ENCODE results near the gene FBXO28. TPM values are rescaled to one million over a fixed set of nuclear protein-coding genes. Genes with fewer than 3 reads are reported as not detected.

FBXO28 gene
- total RNA-seq, 1 donor from 2014 or later = 32.0 TPM

- Histone ChIP-seq H3K9me3 (no peaks in the 10 kb centered on the region), H3K27ac (no peak overlapping the region), H3K4me3 (no peak overlapping the region), H3K36me3 (no peaks in the 10 kb centered on the region), H3K27me3 (ENCODE audit: low read depth) (no peaks in the 10 kb centered on the region), H3K4me1 (peaks cover 3% of the 10 kb centered on the region)
- ATAC-seq (no peak), DNase-seq (no peak)
- intact Hi-C loops (cut with DNase I) = no loop called here
- TF ChIP-seq CTCF (IDR thresholded peaks at IDR 0.05) = no peak
These were observed 3.9 kb upstream of the FBXO28 start for GRCh38 chr1:224109981-224110380.

- no peaks in the 10 kb centered on the region for H3K27me3 ChIP-seq (ENCODE audit: low read depth)
- H3K27ac ChIP-seq = no peak overlapping the region
- H3K9me3 ChIP-seq = no peaks in the 10 kb centered on the region
- no peak for TF ChIP-seq CTCF (IDR thresholded peaks at IDR 0.05)
- no peaks in the 10 kb centered on the region for H3K36me3 ChIP-seq
- intact Hi-C loops (cut with DNase I) = no loop called here
- no peak overlapping the region for H3K4me3 ChIP-seq
- ATAC-seq = no peak
- peaks cover 22% of the 10 kb centered on the region for H3K4me1 ChIP-seq
- no peak for DNase-seq
These were observed 906 bp upstream of the FBXO28 start for GRCh38 chr1:224113005-224113404.

GRCh38 chr1:224113545-224113917 is 380 bp upstream of the FBXO28 start:
- no peak for TF ChIP-seq CTCF (IDR thresholded peaks at IDR 0.05)
- no peaks in the 10 kb centered on the region for H3K9me3 ChIP-seq
- no peaks in the 10 kb centered on the region for H3K27me3 ChIP-seq (ENCODE audit: low read depth)
- no peak for DNase-seq
- intact Hi-C loops (cut with DNase I) = no loop called here
- H3K27ac ChIP-seq = peak overlapping the region; percentile 94
- H3K4me1 ChIP-seq = peaks cover 22% of the 10 kb centered on the region
- peak overlapping the region; percentile 90 for H3K4me3 ChIP-seq
- ATAC-seq = no peak
- no peaks in the 10 kb centered on the region for H3K36me3 ChIP-seq

DNA sequence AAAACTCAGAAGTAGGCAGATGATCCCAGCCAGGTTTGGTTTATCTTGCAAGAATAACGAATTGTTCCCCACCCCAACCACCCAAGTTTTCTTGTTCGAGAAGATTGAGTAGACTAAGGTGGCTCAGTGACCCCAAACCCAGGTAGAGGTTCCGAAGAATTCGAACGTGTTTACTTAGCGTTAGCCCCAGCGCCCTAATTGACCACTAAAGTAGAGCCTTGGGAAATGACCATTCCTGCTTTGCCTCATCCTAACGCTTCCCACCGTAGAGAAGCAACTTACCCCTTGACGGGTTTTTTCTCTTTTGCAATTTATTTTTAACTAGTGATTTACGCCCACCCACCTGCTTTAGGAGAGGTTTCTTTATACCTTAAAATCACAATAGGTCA is 870 bp downstream of the FBXO28 start:
- intact Hi-C loops (cut with DNase I) = loop anchor here (5.0 kb wide), 1 partner anchor 218 kb away; the partner anchor contains the start of gene NVL
- ATAC-seq (peak in 1 of 2 donors; percentile 37), DNase-seq (no peak)
- H3K27ac ChIP-seq = peak overlapping the region; percentile 94
- TF ChIP-seq CTCF (IDR thresholded peaks at IDR 0.05) = no peak
- H3K9me3 ChIP-seq = no peaks in the 10 kb centered on the region
- H3K27me3 ChIP-seq (ENCODE audit: low read depth) = no peaks in the 10 kb centered on the region
- peaks cover 22% of the 10 kb centered on the region for H3K4me1 ChIP-seq
- peaks cover 6% of the 10 kb centered on the region for H3K36me3 ChIP-seq
- peak overlapping the region; percentile 90 for H3K4me3 ChIP-seq

DNA sequence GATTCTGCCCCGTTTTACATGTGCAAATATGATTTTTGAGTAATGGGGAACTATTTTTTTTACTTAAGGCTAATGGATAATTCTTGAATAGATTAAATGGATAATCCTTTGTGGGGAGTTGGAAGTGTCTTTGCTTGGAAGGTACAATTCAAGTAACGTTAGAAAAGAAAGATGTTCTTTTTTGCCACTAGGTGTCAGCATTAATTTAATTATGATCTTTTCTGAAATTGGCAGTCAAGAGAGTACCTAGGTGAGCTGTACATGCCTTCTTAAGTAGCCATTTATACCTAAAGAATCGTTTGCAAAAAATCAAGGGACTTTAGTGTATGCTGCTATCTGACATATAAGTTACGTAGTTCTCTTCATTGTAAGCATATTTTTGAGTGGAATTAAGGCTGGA is 2.2 kb downstream of the FBXO28 start:
- Histone ChIP-seq H3K36me3 (peaks cover 11% of the 10 kb centered on the region), H3K27me3 (ENCODE audit: low read depth) (no peaks in the 10 kb centered on the region), H3K4me3 (no peak overlapping the region), H3K9me3 (no peaks in the 10 kb centered on the region), H3K4me1 (peaks cover 22% of the 10 kb centered on the region), H3K27ac (no peak overlapping the region)
- peak in 1 of 2 donors; percentile 50 for ATAC-seq
- intact Hi-C loops (cut with DNase I) = loop anchor here (5.0 kb wide), 1 partner anchor 216 kb away; the partner anchor contains the start of gene NVL
- TF ChIP-seq CTCF (IDR thresholded peaks at IDR 0.05) = peak; percentile 52
- DNase-seq = no peak

DNA sequence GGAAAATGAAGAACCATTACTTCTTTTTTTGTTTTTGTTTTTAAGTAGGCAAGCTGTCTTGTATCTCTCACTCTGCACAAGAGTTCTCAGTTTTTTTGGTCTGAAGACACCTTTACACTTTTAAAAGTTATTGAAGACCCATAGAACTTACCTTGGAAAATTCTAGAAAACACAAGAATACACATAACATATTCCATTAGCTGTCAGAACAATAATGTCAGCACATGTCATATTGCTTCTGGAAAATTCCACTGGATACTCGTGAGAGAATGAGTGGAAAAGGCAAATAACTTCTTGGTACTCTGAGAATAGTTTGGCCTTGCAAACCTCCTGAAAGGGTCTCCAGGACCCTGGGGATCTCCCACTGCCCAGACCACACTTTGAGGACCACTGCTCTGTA is 4.8 kb downstream of the FBXO28 start:
- no peaks in the 10 kb centered on the region for H3K27me3 ChIP-seq (ENCODE audit: low read depth)
- no peak overlapping the region for H3K27ac ChIP-seq
- H3K4me1 ChIP-seq = peaks cover 22% of the 10 kb centered on the region
- H3K4me3 ChIP-seq = no peak overlapping the region
- no peak for TF ChIP-seq CTCF (IDR thresholded peaks at IDR 0.05)
- ATAC-seq (no peak), DNase-seq (no peak)
- H3K36me3 ChIP-seq = peaks cover 11% of the 10 kb centered on the region
- intact Hi-C loops (cut with DNase I) = loop anchor here (5.0 kb wide), 1 partner anchor 214 kb away; the partner anchor contains the start of gene NVL
- no peaks in the 10 kb centered on the region for H3K9me3 ChIP-seq
